Measurements from ENCODE around the gene ISL2.

The ISL2 gene

DNA sequence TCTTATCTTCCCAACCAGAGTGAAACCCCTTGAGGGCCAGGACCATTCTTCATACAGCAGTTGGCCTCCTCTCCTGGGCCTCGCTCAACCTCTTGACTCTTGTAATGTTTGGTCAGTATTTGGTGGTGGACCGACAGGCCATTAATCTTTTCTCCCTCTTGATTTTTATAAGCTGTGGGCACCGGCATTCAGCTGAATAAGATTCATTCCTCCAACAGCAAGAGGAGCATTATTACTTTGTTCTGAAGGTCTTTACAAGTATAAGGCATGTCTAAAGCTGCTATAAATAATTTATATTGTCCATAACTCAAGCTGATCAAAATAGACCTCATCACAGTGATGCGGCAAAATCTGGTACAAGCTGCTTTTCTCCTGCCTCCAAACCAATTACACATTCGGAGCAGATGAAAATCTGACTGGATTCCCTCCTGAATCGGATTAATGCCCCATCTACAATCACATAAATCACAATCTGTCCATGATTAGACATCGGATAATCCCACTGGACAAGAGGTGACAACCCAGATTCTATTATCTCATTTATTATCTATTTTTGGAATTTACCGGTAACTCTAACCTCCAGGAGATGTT is 8.4 kb upstream of the ISL2 start:
- no peak for DNase-seq

DNA sequence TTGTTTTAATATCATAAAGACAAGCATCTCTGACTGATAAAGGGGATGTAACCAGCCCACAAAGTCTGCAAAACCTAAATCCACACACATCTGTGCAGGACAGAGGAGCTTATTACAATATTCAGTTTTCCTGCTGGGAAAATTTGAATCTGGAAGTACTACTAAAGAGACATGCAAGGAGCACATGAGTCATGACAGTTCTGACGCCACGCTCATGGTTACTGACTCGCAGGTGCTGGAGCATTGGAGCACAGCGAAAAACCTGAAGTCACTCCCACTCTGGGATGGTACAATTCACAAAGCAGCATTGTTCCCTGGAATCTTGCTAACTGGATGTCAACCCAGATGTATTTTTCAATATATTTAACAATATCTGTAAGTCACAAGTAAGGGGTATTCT is 7.6 kb upstream of the ISL2 start:
- DNase-seq = no peak

- DNase-seq = no peak
Observed at GRCh38 chr15:76330080-76330680, 6.4 kb upstream of the ISL2 start.

- DNase-seq = no peak
Observed at GRCh38 chr15:76332796-76333195, 3.8 kb upstream of the ISL2 start.

GRCh38 chr15:76333309-76333708 is 3.3 kb upstream of the ISL2 start:
- DNase-seq = no peak

- DNase-seq = no peak
Observed at GRCh38 chr15:76333720-76334437, 2.7 kb upstream of the ISL2 start.

- no peak for DNase-seq
Observed at GRCh38 chr15:76334438-76335306, 1.9 kb upstream of the ISL2 start.

DNA sequence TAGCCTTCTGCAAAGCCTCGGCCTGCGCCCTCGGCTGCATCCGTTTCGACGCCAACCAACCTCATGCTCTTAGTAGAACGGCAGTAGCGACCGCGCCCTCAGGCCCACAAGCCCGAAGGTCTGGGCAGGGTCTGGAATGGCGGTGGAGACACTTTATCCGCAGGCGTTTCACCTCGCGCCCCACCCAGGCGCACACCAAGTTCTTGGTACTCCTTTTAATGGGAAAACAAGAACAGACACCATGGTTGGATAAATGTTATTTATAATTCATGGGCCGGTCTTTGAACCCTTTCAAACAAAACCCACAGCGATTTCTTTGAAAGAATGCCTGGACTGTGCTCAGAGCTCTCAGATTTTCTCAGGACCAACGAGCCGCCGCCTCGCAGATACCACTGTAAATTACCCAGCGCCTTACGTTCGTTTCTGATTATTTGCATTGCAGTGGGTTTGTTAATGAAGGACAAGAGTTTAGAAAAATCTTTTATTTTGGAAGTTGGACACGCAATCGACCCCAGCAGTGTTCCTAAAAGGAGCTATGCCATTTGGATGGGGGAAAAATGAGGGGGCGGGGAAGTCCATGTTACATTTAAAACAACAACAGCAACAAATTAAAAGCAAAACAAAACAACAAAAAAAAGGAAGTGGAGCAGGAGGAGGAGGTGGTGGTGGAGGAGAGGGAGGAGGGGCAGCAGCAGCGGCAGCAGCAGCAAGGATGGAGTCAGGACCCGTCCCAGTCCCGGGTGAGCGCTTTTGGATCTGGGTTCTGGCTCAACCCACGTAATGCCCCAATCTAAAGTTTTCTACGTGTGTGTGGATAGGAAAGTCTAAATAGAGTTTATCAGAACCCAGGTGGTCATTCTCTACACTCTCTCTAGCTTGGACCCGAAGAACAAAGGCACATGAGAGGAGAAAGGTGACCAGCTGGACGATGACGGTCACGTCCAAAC is 993 bp upstream of the ISL2 start:
- DNase-seq = no peak

DNA sequence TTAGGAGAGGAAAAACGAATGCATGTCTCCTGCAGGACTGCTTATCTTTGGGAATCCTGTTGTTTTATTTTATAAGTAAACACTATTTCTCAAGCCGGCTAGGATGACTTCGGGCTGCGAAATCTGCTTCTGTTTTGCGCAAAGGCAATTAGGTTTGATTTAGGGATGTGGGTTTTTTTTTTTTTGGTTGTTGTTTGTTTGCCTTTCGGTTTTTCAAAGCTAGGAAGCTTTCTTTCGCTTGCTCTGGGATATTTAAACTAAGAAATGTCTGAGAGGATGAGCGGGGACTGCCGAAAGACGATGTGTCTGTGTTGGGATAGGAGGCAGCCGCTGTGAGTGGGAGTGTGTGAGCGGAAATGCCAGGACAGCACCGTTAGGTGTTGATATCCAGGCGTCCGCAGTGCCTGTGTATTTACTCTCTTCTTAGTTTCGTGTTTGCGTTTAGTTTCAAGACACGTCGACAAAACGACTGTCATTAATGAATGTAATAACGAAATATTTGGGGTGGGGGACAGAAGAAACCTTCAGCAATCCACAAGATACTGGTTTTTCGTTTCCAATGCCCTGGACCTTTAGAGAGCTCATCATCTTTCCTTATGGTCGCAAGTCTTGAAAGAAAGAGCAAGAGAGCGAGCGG is 604 bp downstream of the ISL2 start:
- no peak for DNase-seq

GRCh38 chr15:76337696-76338485 is 1.3 kb downstream of the ISL2 start:
- DNase-seq = no peak

GRCh38 chr15:76338486-76339304 is 2.1 kb downstream of the ISL2 start:
- DNase-seq = no peak

GRCh38 chr15:76339305-76340197 is 3.0 kb downstream of the ISL2 start:
- no peak for DNase-seq

DNA sequence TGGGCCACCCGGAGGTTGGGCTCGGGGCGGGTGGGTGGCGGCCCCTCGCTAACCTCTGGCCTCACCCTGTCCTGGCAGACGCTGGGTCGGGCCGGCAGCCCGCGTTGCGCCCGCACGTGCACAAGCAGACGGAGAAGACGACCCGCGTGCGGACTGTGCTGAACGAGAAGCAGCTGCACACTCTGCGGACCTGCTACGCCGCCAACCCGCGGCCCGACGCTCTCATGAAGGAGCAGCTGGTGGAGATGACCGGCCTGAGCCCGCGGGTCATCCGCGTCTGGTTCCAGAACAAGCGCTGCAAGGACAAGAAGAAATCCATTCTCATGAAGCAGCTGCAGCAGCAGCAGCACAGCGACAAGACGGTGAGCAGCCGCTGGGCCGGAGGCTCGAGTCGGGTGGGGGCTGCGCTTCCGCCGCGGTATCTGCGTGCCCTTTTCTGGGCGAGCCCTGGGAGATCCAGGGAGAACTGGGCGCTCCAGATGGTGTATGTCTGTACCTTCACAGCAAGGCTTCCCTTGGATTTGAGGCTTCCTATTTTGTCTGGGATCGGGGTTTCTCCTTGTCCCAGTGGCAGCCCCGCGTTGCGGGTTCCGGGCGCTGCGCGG is 3.7 kb downstream of the ISL2 start:
- DNase-seq = peak; percentile 27

DNA sequence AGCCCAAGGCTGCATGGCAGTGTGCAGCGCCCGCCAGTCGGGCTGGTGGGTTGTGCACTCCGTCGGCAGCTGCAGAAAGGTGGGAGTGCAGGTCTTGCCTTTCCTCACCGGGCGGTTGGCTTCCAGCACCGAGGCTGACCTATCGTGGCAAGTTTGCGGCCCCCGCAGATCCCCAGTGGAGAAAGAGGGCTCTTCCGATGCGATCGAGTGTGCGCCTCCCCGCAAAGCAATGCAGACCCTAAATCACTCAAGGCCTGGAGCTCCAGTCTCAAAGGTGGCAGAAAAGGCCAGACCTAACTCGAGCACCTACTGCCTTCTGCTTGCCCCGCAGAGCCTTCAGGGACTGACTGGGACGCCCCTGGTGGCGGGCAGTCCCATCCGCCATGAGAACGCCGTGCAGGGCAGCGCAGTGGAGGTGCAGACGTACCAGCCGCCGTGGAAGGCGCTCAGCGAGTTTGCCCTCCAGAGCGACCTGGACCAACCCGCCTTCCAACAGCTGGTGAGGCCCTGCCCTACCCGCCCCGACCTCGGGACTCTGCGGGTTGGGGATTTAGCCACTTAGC is 4.3 kb downstream of the ISL2 start:
- peak; percentile 19 for DNase-seq

- DNase-seq = peak; percentile 35
Observed at GRCh38 chr15:76341366-76342057, 4.9 kb downstream of the ISL2 start.

DNA sequence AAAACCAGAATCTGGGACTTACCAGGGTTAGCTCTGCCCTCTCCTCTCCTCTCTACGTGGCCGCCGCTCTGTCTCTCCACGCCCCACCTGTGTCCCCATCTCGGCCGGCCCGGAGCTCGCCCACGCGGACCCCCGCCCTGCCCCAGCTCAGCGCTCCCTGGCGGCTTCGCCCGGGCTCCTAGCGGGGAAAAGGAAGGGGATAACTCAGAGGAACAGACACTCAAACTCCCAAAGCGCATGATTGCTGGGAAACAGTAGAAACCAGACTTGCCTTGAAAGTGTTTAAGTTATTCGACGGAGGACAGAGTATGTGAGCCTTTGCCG is 5.4 kb downstream of the ISL2 start:
- no peak for DNase-seq

DNA sequence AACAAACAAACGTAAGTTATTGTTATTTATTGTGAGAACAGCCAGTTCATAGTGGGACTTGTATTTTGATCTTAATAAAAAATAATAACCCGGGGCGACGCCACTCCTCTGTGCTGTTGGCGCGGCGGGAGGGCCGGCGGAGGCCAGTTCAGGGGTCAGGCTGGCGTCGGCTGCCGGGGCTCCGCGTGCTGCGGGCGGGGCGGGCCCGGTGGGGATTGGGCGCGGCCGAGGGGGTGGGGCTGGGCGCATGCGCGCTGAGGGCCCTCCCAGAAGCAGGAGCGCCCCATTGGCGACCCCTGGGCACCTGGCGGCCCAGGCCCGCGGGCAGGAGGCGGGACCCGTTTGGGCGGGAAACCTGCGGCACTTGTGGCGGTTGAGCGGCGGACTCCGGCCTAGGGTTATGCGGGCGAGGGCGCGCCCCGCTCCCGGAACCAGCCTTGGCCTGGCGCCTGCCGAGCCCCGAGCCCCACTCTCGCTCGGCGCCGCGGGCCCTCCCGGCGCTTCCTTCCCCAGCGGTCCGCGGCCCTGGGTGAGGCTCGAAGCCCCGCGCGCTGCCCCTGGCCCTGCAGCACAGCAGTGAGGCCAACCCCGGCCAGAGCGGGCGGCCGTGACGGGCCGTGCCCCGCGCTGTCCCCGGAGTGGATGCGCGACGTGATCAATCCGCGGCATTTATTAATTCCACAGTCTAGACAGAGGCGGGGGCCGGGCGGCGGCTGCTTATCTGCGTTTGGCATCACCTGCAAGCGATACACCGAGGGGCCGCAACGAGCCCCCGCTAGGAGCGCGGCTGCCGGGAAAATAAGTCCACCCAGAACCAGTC is 6.0 kb downstream of the ISL2 start:
- peak; percentile 18 for DNase-seq
